22Rv1 (cell line): ENCODE data around the gene DAB1.

Experiments used
- CTCF ChIP-seq: fragments of 450-650 bp; IDR thresholded peaks from 2 replicates; pipeline ENCODE4 v1.5.1; 2017; ENCODE audit warnings: mild to moderate bottlenecking
- ZFX ChIP-seq: fragments of 450-650 bp; IDR thresholded peaks from 2 replicates; pipeline ENCODE4 v1.6.1; 2017; ENCODE audit warnings: antibody characterized with exemption, borderline replicate concordance

- no peak for TF ChIP-seq CTCF
- TF ChIP-seq ZFX, result no peak
Observed at GRCh38 chr1:57063406-57064125, 360.3 kb downstream of the DAB1 start.
